HFF-Myc (cell line): ENCODE results near the gene CLCNKB.

Experiments
- DNase-seq: peaks from one replicate; pipeline ENCODE4 v3.0.0-alpha.2; 2011; ENCODE audit warnings: low read depth; ENCODE audit errors: extremely low read depth
- H3K4me3 ChIP-seq: replicated peaks from 2 replicates; pipeline ENCODE4 v1.5.1; 2011; ENCODE audit warnings: low read depth, mild to moderate bottlenecking, control low read depth, low read length
- TF ChIP-seq, protein P1 (sequence below): IDR thresholded peaks from 2 replicates; pipeline ENCODE4 v1.5.1; 2012; ENCODE audit warnings: mild to moderate bottlenecking, low read depth, low read length, control low read depth; ENCODE audit errors: missing control alignments

CLCNKB gene

DNA sequence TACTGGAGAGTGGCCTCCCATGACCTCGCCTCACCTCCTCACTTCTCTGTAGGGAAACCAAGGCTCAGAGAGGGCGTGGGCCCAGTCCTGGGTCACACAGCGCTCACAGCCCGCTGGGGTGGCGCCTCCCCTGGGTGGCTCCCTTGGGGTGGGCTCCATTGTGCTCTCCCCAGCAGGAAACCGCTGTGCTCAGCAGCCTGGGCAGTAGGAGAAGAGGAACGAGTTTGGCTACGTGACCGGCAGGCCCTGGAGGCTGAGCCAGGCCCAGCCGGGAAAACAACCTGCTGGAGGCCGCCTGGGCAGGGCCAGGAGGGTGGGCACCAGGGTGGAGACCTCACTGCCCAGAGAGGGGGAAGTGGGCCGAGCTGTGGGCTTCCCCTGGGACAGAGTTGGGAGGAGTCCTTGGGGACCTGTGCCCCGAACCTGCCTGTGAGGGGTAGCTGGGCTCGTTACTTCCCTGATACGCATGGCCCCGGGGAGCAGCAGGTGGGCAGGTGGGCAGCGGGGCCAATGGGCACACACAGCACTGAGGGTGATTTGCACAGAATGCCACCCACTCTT lies 44.8 kb downstream of the CLCNKB start:
- H3K4me3 ChIP-seq: no peak overlapping the region
- TF ChIP-seq, protein P1, sequence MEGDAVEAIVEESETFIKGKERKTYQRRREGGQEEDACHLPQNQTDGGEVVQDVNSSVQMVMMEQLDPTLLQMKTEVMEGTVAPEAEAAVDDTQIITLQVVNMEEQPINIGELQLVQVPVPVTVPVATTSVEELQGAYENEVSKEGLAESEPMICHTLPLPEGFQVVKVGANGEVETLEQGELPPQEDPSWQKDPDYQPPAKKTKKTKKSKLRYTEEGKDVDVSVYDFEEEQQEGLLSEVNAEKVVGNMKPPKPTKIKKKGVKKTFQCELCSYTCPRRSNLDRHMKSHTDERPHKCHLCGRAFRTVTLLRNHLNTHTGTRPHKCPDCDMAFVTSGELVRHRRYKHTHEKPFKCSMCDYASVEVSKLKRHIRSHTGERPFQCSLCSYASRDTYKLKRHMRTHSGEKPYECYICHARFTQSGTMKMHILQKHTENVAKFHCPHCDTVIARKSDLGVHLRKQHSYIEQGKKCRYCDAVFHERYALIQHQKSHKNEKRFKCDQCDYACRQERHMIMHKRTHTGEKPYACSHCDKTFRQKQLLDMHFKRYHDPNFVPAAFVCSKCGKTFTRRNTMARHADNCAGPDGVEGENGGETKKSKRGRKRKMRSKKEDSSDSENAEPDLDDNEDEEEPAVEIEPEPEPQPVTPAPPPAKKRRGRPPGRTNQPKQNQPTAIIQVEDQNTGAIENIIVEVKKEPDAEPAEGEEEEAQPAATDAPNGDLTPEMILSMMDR: no peak
- no peak for DNase-seq

DNA sequence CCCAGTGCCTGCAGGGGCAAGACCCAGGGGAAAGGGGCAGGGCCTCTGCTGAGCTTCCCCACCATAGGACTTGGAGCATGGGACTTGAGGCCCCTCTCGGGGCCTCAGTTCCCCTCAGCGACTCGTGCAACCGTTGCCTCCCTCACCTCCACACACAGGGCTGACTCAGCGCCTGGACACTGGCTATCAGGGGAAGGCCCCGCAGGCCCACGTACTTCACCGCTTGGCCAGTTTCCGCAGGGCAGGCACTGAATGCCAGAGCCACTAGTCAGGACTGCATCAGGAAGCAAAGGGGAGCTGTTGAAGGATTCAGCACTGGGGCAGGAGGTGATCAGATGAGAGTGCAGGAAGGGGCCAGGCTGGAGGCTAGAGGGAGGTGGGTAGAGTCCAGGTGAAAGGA lies 45.4 kb downstream of the CLCNKB start:
- TF ChIP-seq, protein P1: no peak
- DNase-seq: no peak
- H3K4me3 ChIP-seq: no peak overlapping the region

DNA sequence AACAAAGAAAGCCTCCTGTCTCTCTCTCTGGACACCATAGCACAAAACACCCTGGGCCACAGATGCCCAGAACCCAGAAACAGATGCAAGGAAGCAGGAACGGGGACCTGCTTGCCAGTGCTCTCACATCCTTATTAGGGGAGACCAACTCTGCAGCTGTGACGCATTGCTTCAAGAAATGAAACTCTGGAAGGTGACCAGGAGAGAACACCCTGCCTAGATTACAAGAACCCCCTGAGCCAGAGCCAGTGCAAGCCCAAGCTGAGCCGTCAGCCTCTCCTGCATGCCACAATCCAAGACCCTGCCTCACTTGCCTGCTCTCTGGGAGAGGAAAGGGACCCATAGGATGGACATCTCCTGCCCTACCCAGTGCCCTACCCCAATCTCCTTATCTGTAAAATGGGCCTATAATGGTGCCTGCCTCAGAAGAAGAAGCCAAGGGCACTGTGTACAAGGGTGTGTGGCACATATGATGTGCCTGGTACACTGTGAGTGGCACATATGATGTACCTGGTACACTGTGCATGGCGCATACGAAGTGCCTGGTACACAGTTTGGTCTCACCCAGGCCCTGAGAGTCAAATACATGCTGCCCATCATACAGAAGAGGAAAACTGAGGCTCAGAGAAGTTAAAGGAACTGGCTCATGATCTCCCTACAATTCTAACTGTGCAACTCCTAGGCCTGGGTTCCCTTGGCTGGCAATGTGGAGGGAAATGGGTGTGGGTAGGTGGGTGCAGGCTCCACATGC lies 46.7 kb downstream of the CLCNKB start:
- DNase-seq: no peak
- H3K4me3 ChIP-seq: no peak overlapping the region
- TF ChIP-seq, protein P1: no peak

DNA sequence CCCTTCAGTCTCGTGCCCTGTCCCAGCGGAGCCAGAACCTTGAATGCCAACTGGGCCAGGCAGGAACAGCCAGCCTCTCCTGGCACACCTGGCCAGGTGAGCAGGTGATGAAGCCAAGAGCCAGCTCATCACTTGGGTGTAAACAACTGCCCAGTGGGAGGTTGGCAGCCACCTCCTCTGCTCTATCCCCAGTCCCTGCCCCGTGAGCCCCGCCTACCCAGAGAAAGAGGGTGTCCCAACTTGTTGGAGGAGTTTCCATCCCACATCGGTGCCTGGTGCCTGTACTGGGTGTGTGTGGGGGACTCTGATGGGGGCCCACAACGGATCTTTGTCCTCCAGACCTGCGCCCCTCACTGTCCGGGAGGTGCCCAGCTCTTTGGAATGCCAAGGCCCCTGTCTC lies 47.7 kb downstream of the CLCNKB start:
- no peak for DNase-seq
- TF ChIP-seq, protein P1: no peak
- H3K4me3 ChIP-seq: no peak overlapping the region

DNA sequence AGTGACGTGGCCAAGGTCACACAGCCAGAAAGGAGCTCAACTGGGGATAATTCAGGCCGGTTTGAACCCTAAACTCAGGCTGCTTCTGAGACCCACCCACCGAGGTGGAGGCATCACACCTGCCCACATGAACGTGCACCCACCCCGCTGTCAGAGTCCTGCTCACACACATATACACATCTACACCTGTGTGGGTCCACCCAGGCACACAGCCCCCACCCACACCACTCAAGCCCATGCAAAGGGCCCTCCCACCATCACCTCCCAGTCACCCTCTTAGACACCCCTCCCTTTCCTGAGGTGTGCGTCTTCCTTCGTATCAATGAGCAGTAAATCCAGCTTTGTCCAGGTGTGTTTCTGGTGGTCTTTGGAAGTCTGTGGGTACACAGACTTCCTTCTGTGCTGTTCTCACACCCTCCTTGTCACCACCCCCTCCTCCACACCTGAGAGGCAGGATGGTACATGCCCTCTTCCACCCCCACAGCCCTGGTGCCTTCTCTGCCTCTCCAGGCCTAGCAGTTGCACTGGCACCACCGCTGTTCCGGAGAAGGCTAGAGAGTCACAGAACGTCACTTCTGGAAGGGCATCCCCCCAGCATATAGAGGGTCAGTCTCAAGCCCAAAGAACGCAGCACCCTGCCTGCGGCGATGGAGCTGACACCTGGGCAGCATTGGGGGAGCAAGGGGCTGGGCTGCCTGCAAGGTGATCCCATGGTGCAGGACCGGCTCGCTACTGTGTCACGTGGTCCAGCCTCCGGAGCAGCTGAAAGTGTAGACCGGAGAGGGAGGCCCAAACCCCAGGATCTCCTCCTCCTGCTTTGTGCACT lies 48.7 kb downstream of the CLCNKB start:
- TF ChIP-seq, protein P1: no peak
- DNase-seq: no peak
- H3K4me3 ChIP-seq: no peak overlapping the region

DNA sequence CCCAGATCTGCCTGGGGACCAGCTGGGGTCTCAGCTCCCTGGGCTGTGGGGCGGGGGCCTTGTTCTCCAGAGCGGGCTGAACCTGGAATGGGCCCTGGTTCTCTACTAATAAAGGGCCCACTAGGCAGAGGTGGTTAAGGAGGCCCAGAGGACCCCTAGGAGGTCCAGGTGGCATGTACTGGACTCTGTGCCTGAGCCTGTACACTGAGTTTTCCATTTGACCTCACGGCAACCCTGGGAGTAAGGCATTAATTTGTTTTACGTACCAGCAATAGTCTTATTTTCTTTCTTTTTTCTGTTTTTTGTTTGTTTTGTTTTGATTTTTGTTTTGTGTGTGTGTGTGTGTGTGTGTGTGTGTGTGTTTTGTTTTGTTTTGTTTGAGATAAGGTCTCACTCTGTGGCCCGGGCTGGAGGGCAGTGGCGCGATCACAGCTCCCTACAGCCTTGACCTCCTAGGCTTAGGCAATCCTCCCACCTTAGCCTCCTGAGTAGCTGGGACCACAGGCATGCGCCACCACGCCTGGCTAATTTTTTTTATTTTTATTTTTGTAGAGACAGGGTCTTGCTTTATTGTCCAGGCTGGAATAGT lies 49.4 kb downstream of the CLCNKB start:
- TF ChIP-seq, protein P1: no peak
- no peak overlapping the region for H3K4me3 ChIP-seq
- no peak for DNase-seq
